Measurements from ENCODE around the gene NR4A3. TPM values are rescaled to one million over a fixed set of nuclear protein-coding genes. Genes with fewer than 3 reads are reported as not detected.

The NR4A3 gene
- total and polyA plus RNA-seq, 2 experiments from 2014 or later = 0.10 to 0.17 TPM

GRCh38 chr9:99873943-99874584 lies 52.4 kb downstream of the NR4A3 start (continued):
- no peak for TF ChIP-seq REST (IDR thresholded peaks at IDR 0.05; ENCODE audit: unreplicated experiment)
- TF ChIP-seq ZNF331 (CRISPR knock-in tag; IDR thresholded peaks at IDR 0.05; ENCODE audit: low read depth) = no peak

DNA sequence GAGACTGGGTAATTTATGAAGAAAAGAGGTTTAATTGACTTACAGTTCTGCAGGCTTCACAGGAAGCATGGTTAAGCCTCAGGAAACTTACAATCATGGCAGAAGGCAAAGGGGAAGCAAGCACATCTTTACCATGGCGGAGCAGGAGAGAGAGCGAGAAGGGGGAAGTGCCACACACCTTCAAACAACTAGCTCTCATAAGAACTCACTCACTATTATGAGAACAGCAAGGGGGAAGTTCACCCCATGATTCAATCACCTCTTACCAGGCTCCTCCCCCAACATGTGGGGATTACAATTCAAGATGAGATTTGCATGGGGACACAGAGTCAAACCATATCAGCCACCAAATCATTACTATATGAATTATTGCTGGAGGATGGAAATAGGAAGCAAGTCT lies 54.5 kb downstream of the NR4A3 start:
- Histone ChIP-seq H3K79me2 (replicated peaks; ENCODE audit: insufficient read depth) (no peaks in the 10 kb centered on the region), H3K4me2 (no peak overlapping the region), H3K27me3 (ENCODE audit: insufficient read depth) (no peaks in the 10 kb centered on the region), H3K36me3 (ENCODE audit: insufficient read depth) (no peaks in the 10 kb centered on the region), H3K4me3 (no peak overlapping the region), H3F3A (replicated peaks; ENCODE audit: low read depth) (no peaks in the 10 kb centered on the region), H3K9me2 (ENCODE audit: insufficient read depth) (no peaks in the 10 kb centered on the region; the same call in none of the 2 replicates), H2AFZ (no peak overlapping the region), H4K20me1 (replicated peaks; ENCODE audit: insufficient read depth) (no peaks in the 10 kb centered on the region), H3K27ac (ENCODE audit: low read depth) (no peak overlapping the region), H3K4me1 (ENCODE audit: insufficient read depth) (no peaks in the 10 kb centered on the region)
- no peaks in the 10 kb centered on the region for H3K27me3 Mint-ChIP-seq (ENCODE audit: insufficient read depth, low read depth, poor library complexity)
- no peak overlapping the region for H3K27ac Mint-ChIP-seq
- no peaks in the 10 kb centered on the region for H3K36me3 Mint-ChIP-seq (ENCODE audit: low read depth)
- ATAC-seq (no peak), DNase-seq (ENCODE audit: low spot score) (no peak)
- H3K4me1 Mint-ChIP-seq = no peaks in the 10 kb centered on the region
- no peak overlapping the region for H3K4me3 Mint-ChIP-seq
- H3K9me3 Mint-ChIP-seq = no peaks in the 10 kb centered on the region; the same call in 1 of the 3 replicates
- TF ChIP-seq EZH2phosphoT487 (IDR thresholded peaks at IDR 0.05; ENCODE audit: unreplicated experiment) = no peak
- TF ChIP-seq ETS1 (IDR thresholded peaks at IDR 0.05) = no peak
- no peak for TF ChIP-seq POLR2AphosphoS5 (IDR thresholded peaks at IDR 0.05; ENCODE audit: low read depth)
- TF ChIP-seq EZH2 (IDR thresholded peaks at IDR 0.05; ENCODE audit: low read depth, unreplicated experiment) = no peak
- no peak for TF ChIP-seq NANOG (IDR thresholded peaks at IDR 0.05; ENCODE audit: borderline replicate concordance)
- no peak for TF ChIP-seq ZNF114 (CRISPR knock-in tag; IDR thresholded peaks at IDR 0.05)
- no peak for TF ChIP-seq JUNB (IDR thresholded peaks at IDR 0.05; ENCODE audit: unreplicated experiment)
- TF ChIP-seq REST (IDR thresholded peaks at IDR 0.05; ENCODE audit: unreplicated experiment) = no peak
- no peak for TF ChIP-seq STAT1 (IDR thresholded peaks at IDR 0.05; ENCODE audit: unreplicated experiment)
- no peak for TF ChIP-seq ZNF462 (CRISPR knock-in tag; IDR thresholded peaks at IDR 0.05)

All from GM23338 (cell line).